Spleen (tissue), 7 donors: ENCODE measurements around the gene SLC39A8.

Source experiments
- POLR2A ChIP-seq, 3 donors: fragments of 450-650 bp; IDR thresholded peaks; one replicate each; pipeline ENCODE4 v1.5.1; 2017; ENCODE audit warnings: antibody characterized with exemption in 3 of 3, mild to moderate bottlenecking in 1 of 3
- POLR2AphosphoS5 ChIP-seq, 3 donors: sonication (generic); formaldehyde crosslinking; IDR thresholded peaks; one replicate each; pipeline ENCODE4 v1.5.1; 2017; ENCODE audit warnings: antibody characterized with exemption in 3 of 3
- TF ChIP-seq, protein P1 (sequence below), 11 experiments: fragments of 200-600 bp in 7 of 11; fragments of 450-650 bp in 4 of 11; sonication (generic) in 4 of 11; IDR thresholded peaks in 8 of 11; conservative IDR thresholded peaks in 3 of 11; 1 replicate in 7 of 11; 2 replicates in 4 of 11; pipeline versions ENCODE4 v1.4.0 to v1.8.0; 2016 to 2021; ENCODE audit warnings: antibody characterized with exemption in 11 of 11, inconsistent platforms in 4 of 11, mild to moderate bottlenecking in 1 of 11
- donor health status: DM: no; HTN: no; CAD: no; lungs with moderate emphysema.
- donor health status: DM: no; HTN: no; CAD: no.
- donor health status: DM: no; HTN: no; CAD: no.

GRCh38 chr4:102319594-102319993 lies 25.7 kb downstream of the SLC39A8 start:
- TF ChIP-seq, protein P1, sequence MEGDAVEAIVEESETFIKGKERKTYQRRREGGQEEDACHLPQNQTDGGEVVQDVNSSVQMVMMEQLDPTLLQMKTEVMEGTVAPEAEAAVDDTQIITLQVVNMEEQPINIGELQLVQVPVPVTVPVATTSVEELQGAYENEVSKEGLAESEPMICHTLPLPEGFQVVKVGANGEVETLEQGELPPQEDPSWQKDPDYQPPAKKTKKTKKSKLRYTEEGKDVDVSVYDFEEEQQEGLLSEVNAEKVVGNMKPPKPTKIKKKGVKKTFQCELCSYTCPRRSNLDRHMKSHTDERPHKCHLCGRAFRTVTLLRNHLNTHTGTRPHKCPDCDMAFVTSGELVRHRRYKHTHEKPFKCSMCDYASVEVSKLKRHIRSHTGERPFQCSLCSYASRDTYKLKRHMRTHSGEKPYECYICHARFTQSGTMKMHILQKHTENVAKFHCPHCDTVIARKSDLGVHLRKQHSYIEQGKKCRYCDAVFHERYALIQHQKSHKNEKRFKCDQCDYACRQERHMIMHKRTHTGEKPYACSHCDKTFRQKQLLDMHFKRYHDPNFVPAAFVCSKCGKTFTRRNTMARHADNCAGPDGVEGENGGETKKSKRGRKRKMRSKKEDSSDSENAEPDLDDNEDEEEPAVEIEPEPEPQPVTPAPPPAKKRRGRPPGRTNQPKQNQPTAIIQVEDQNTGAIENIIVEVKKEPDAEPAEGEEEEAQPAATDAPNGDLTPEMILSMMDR (IDR thresholded peaks at IDR 0.05 in 8 of 11, conservative IDR thresholded peaks at IDR 0.05 in 3 of 11) = no peak
- TF ChIP-seq POLR2A (IDR thresholded peaks at IDR 0.05) = no peak
- TF ChIP-seq POLR2AphosphoS5 (IDR thresholded peaks at IDR 0.05) = no peak
